Measurements from ENCODE around the gene AMOTL2.

The AMOTL2 gene

GRCh38 chr3:134340982-134341365 lies 33.3 kb downstream of the AMOTL2 start:
- Histone ChIP-seq H2AFZ (ENCODE audit: low read depth, low read length) (no peak overlapping the region), H3K4me2 (ENCODE audit: low read length, poor library complexity, severe bottlenecking) (no peak overlapping the region), H3K4me1 (ENCODE audit: control insufficient read depth, insufficient read depth, low read depth, low read length) (peaks cover 32% of the 10 kb centered on the region), H3K9ac (ENCODE audit: low read length) (no peak overlapping the region), H3K4ac (ENCODE audit: low read depth in 1 of 2, low read length in 2 of 2) (no peak overlapping the region), H3K27ac (ENCODE audit: low read length, poor library complexity, severe bottlenecking) (peak overlapping the region; percentile 61), H2BK5ac (ENCODE audit: low read depth, low read length, poor library complexity, severe bottlenecking) (no peak overlapping the region), H3K14ac (ENCODE audit: low read length in 2 of 2) (no peak overlapping the region), H3K79me1 (replicated peaks; ENCODE audit: low read length, poor library complexity, severe bottlenecking) (no peaks in the 10 kb centered on the region), H4K8ac (ENCODE audit: low read length) (peak overlapping the region; percentile 20), H3K18ac (ENCODE audit: low read depth in 1 of 2, low read length in 2 of 2) (peak overlapping the region in 1 of 2 experiments; percentile 79), H3K4me3 (ENCODE audit: insufficient read depth in 1 of 2, low read depth in 1 of 2, low read length in 2 of 2) (no peak overlapping the region), H3K9me3 (ENCODE audit: control insufficient read depth, low read length) (peaks cover 5% of the 10 kb centered on the region), H2BK12ac (ENCODE audit: low read length in 2 of 2) (peak overlapping the region in 1 of 2 experiments; percentile 51), H2BK120ac (ENCODE audit: low read depth, low read length) (no peak overlapping the region), H2BK15ac (ENCODE audit: low read depth, poor library complexity, severe bottlenecking) (no peak overlapping the region), H4K91ac (ENCODE audit: low read length) (no peak overlapping the region), H2AK5ac (ENCODE audit: low read length, severe bottlenecking) (peak overlapping the region; percentile 40), H3K27me3 (ENCODE audit: control insufficient read depth in 1 of 2, insufficient read depth in 1 of 2, low read length in 2 of 2) (no peaks in the 10 kb centered on the region), H3K23ac (ENCODE audit: low read length in 2 of 2) (no peak overlapping the region), H3K36me3 (ENCODE audit: control insufficient read depth in 1 of 2, insufficient read depth in 2 of 2, low read depth in 1 of 2, low read length in 2 of 2) (no peaks in the 10 kb centered on the region)
- WGBS, result 33% methylated on average over 1 of the region's 1 CpG
- DNase-seq, result no peak

GRCh38 chr3:134340362-134340981 lies 33.8 kb downstream of the AMOTL2 start:
- H3K79me1 ChIP-seq (replicated peaks; ENCODE audit: low read length, poor library complexity, severe bottlenecking), result no peaks in the 10 kb centered on the region
- H2BK120ac ChIP-seq (ENCODE audit: low read depth, low read length), result no peak overlapping the region
- H3K27ac ChIP-seq (ENCODE audit: low read length, poor library complexity, severe bottlenecking), result peak overlapping the region; percentile 61
- H3K27me3 ChIP-seq (ENCODE audit: control insufficient read depth in 1 of 2, insufficient read depth in 1 of 2, low read length in 2 of 2), result no peaks in the 10 kb centered on the region
- WGBS, result 100% methylated on average over 1 of the region's 1 CpG
- H3K36me3 ChIP-seq (ENCODE audit: control insufficient read depth in 1 of 2, insufficient read depth in 2 of 2, low read depth in 1 of 2, low read length in 2 of 2), result no peaks in the 10 kb centered on the region
- DNase-seq, result no peak
- H2AK5ac ChIP-seq (ENCODE audit: low read length, severe bottlenecking), result peak overlapping the region; percentile 60
- no peak overlapping the region for H4K8ac ChIP-seq (ENCODE audit: low read length)
- H3K4me2 ChIP-seq (ENCODE audit: low read length, poor library complexity, severe bottlenecking), result no peak overlapping the region
- H3K9ac ChIP-seq (ENCODE audit: low read length), result no peak overlapping the region
- H3K4me3 ChIP-seq (ENCODE audit: insufficient read depth in 1 of 2, low read depth in 1 of 2, low read length in 2 of 2), result no peak overlapping the region
- H2BK5ac ChIP-seq (ENCODE audit: low read depth, low read length, poor library complexity, severe bottlenecking), result no peak overlapping the region
- H3K14ac ChIP-seq (ENCODE audit: low read length in 2 of 2), result no peak overlapping the region
- H2AFZ ChIP-seq (ENCODE audit: low read depth, low read length), result no peak overlapping the region
- H4K91ac ChIP-seq (ENCODE audit: low read length), result no peak overlapping the region
- peaks cover 32% of the 10 kb centered on the region for H3K4me1 ChIP-seq (ENCODE audit: control insufficient read depth, insufficient read depth, low read depth, low read length)
- no peak overlapping the region for H2BK15ac ChIP-seq (ENCODE audit: low read depth, poor library complexity, severe bottlenecking)
- H3K9me3 ChIP-seq (ENCODE audit: control insufficient read depth, low read length), result peaks cover under 1% of the 10 kb centered on the region
- no peak overlapping the region for H3K4ac ChIP-seq (ENCODE audit: low read depth in 1 of 2, low read length in 2 of 2)
- H2BK12ac ChIP-seq (ENCODE audit: low read length in 2 of 2), result peak overlapping the region in 1 of 2 experiments; percentile 15
- H3K23ac ChIP-seq (ENCODE audit: low read length in 2 of 2), result no peak overlapping the region
- peak overlapping the region in 1 of 2 experiments; percentile 43 for H3K18ac ChIP-seq (ENCODE audit: low read depth in 1 of 2, low read length in 2 of 2)

GRCh38 chr3:134339913-134340312 lies 34.3 kb downstream of the AMOTL2 start:
- 83% methylated on average over 5 of the region's 5 CpGs for WGBS
- Histone ChIP-seq H3K9ac (ENCODE audit: low read length) (no peak overlapping the region), H2BK5ac (ENCODE audit: low read depth, low read length, poor library complexity, severe bottlenecking) (no peak overlapping the region)

GRCh38 chr3:134339331-134339730 lies 34.9 kb downstream of the AMOTL2 start:
- no peak overlapping the region for H3K4me3 ChIP-seq (ENCODE audit: insufficient read depth in 1 of 2, low read depth in 1 of 2, low read length in 2 of 2)

More at GRCh38 chr3:134339913-134340312, 34.3 kb downstream of the AMOTL2 start:
- DNase-seq, result no peak
- peak overlapping the region; percentile 48 for H3K27ac ChIP-seq (ENCODE audit: low read length, poor library complexity, severe bottlenecking)
- no peak overlapping the region for H4K8ac ChIP-seq (ENCODE audit: low read length)
- H2BK12ac ChIP-seq (ENCODE audit: low read length in 2 of 2), result peak overlapping the region; percentile 4 to 62
- no peaks in the 10 kb centered on the region for H3K27me3 ChIP-seq (ENCODE audit: control insufficient read depth in 1 of 2, insufficient read depth in 1 of 2, low read length in 2 of 2)
- no peak overlapping the region for H3K4ac ChIP-seq (ENCODE audit: low read depth in 1 of 2, low read length in 2 of 2)
- H2AFZ ChIP-seq (ENCODE audit: low read depth, low read length), result no peak overlapping the region
- no peak overlapping the region for H2BK120ac ChIP-seq (ENCODE audit: low read depth, low read length)
- H2AK5ac ChIP-seq (ENCODE audit: low read length, severe bottlenecking), result peak overlapping the region; percentile 60
- H3K4me2 ChIP-seq (ENCODE audit: low read length, poor library complexity, severe bottlenecking), result no peak overlapping the region
- no peak overlapping the region for H3K4me3 ChIP-seq (ENCODE audit: insufficient read depth in 1 of 2, low read depth in 1 of 2, low read length in 2 of 2)
- no peaks in the 10 kb centered on the region for H3K79me1 ChIP-seq (replicated peaks; ENCODE audit: low read length, poor library complexity, severe bottlenecking)
- no peak overlapping the region for H2BK15ac ChIP-seq (ENCODE audit: low read depth, poor library complexity, severe bottlenecking)
- H3K36me3 ChIP-seq (ENCODE audit: control insufficient read depth in 1 of 2, insufficient read depth in 2 of 2, low read depth in 1 of 2, low read length in 2 of 2), result no peaks in the 10 kb centered on the region
- peak overlapping the region; percentile 6 to 43 for H3K18ac ChIP-seq (ENCODE audit: low read depth in 1 of 2, low read length in 2 of 2)
- no peak overlapping the region for H3K23ac ChIP-seq (ENCODE audit: low read length in 2 of 2)
- H3K9me3 ChIP-seq (ENCODE audit: control insufficient read depth, low read length), result no peaks in the 10 kb centered on the region
- H4K91ac ChIP-seq (ENCODE audit: low read length), result no peak overlapping the region
- H3K4me1 ChIP-seq (ENCODE audit: control insufficient read depth, insufficient read depth, low read depth, low read length), result peaks cover 33% of the 10 kb centered on the region
- no peak overlapping the region for H3K14ac ChIP-seq (ENCODE audit: low read length in 2 of 2)

More at GRCh38 chr3:134339331-134339730, 34.9 kb downstream of the AMOTL2 start:
- H3K18ac ChIP-seq (ENCODE audit: low read depth in 1 of 2, low read length in 2 of 2), result peak overlapping the region in 1 of 2 experiments; percentile 16
- H2BK15ac ChIP-seq (ENCODE audit: low read depth, poor library complexity, severe bottlenecking), result no peak overlapping the region
- H4K8ac ChIP-seq (ENCODE audit: low read length), result peak overlapping the region; percentile 50
- peak overlapping the region in 1 of 2 experiments; percentile 27 for H2BK12ac ChIP-seq (ENCODE audit: low read length in 2 of 2)
- H3K9me3 ChIP-seq (ENCODE audit: control insufficient read depth, low read length), result no peaks in the 10 kb centered on the region
- no peak overlapping the region for H3K4me2 ChIP-seq (ENCODE audit: low read length, poor library complexity, severe bottlenecking)
- H3K4me1 ChIP-seq (ENCODE audit: control insufficient read depth, insufficient read depth, low read depth, low read length), result peaks cover 39% of the 10 kb centered on the region
- H2BK5ac ChIP-seq (ENCODE audit: low read depth, low read length, poor library complexity, severe bottlenecking), result no peak overlapping the region
- no peak overlapping the region for H3K23ac ChIP-seq (ENCODE audit: low read length in 2 of 2)
- H2AK5ac ChIP-seq (ENCODE audit: low read length, severe bottlenecking), result peak overlapping the region; percentile 8
- WGBS, result 95% methylated on average over 9 of the region's 9 CpGs
- no peak overlapping the region for H4K91ac ChIP-seq (ENCODE audit: low read length)
- no peak overlapping the region for H3K14ac ChIP-seq (ENCODE audit: low read length in 2 of 2)
- H3K79me1 ChIP-seq (replicated peaks; ENCODE audit: low read length, poor library complexity, severe bottlenecking), result no peaks in the 10 kb centered on the region
- no peak overlapping the region for H2BK120ac ChIP-seq (ENCODE audit: low read depth, low read length)
- no peak overlapping the region for H2AFZ ChIP-seq (ENCODE audit: low read depth, low read length)
- DNase-seq, result no peak
- H3K27me3 ChIP-seq (ENCODE audit: control insufficient read depth in 1 of 2, insufficient read depth in 1 of 2, low read length in 2 of 2), result no peaks in the 10 kb centered on the region
- H3K36me3 ChIP-seq (ENCODE audit: control insufficient read depth in 1 of 2, insufficient read depth in 2 of 2, low read depth in 1 of 2, low read length in 2 of 2), result no peaks in the 10 kb centered on the region
- no peak overlapping the region for H3K27ac ChIP-seq (ENCODE audit: low read length, poor library complexity, severe bottlenecking)
- no peak overlapping the region for H3K4ac ChIP-seq (ENCODE audit: low read depth in 1 of 2, low read length in 2 of 2)
- no peak overlapping the region for H3K9ac ChIP-seq (ENCODE audit: low read length)
